ENCODE data around the gene MBD3.

MBD3 gene

GRCh38 chr19:1587872-1588271, 4.8 kb downstream of the MBD3 start:
- no peak for ATAC-seq

GRCh38 chr19:1585243-1585580, 7.5 kb downstream of the MBD3 start:
- no peak for ATAC-seq
- no peak for TF ChIP-seq ZFP30 (CRISPR knock-in tag; IDR thresholded peaks at IDR 0.05)
- no peak for TF ChIP-seq POU6F1 (CRISPR knock-in tag; IDR thresholded peaks at IDR 0.05; ENCODE audit: borderline replicate concordance, low read depth)
- no peak for TF ChIP-seq OSR1 (CRISPR knock-in tag; IDR thresholded peaks at IDR 0.05)
- no peak for TF ChIP-seq BACH2 (CRISPR knock-in tag; IDR thresholded peaks at IDR 0.05; ENCODE audit: borderline replicate concordance)
- no peak for TF ChIP-seq CSDC2 (CRISPR knock-in tag; IDR thresholded peaks at IDR 0.05)
- no peak for TF ChIP-seq ZNF8 (CRISPR knock-in tag; IDR thresholded peaks at IDR 0.05)
- TF ChIP-seq TSHZ2 (CRISPR knock-in tag; IDR thresholded peaks at IDR 0.05): no peak
- TF ChIP-seq SNAI2 (CRISPR knock-in tag; IDR thresholded peaks at IDR 0.05): no peak
- TF ChIP-seq ZFP3 (CRISPR knock-in tag; IDR thresholded peaks at IDR 0.05): no peak

More at GRCh38 chr19:1587872-1588271, 4.8 kb downstream of the MBD3 start:
- TF ChIP-seq RARB (CRISPR knock-in tag; IDR thresholded peaks at IDR 0.05) (no peak), ESRRG (CRISPR knock-in tag; IDR thresholded peaks at IDR 0.05) (no peak), OSR1 (CRISPR knock-in tag; IDR thresholded peaks at IDR 0.05) (no peak), SNAI2 (CRISPR knock-in tag; IDR thresholded peaks at IDR 0.05) (no peak), ZFP30 (CRISPR knock-in tag; IDR thresholded peaks at IDR 0.05) (no peak), ZC3H10 (CRISPR knock-in tag; IDR thresholded peaks at IDR 0.05) (no peak), CREB5 (CRISPR knock-in tag; IDR thresholded peaks at IDR 0.05; ENCODE audit: low read depth) (no peak), CSRNP3 (CRISPR knock-in tag; IDR thresholded peaks at IDR 0.05) (no peak)

- ATAC-seq: no peak
- TF ChIP-seq ISL1 (CRISPR knock-in tag; IDR thresholded peaks at IDR 0.05): no peak
- TF ChIP-seq ZNF565 (CRISPR knock-in tag; conservative IDR thresholded peaks at IDR 0.05; ENCODE audit: low read depth): no peak
- no peak for TF ChIP-seq PPARA (CRISPR knock-in tag; IDR thresholded peaks at IDR 0.05; ENCODE audit: borderline replicate concordance)
- TF ChIP-seq GLIS3 (CRISPR knock-in tag; IDR thresholded peaks at IDR 0.05): no peak
- no peak for TF ChIP-seq CSRNP3 (CRISPR knock-in tag; IDR thresholded peaks at IDR 0.05)
- no peak for TF ChIP-seq SNAI2 (CRISPR knock-in tag; IDR thresholded peaks at IDR 0.05)
- TF ChIP-seq TCF4 (CRISPR knock-in tag; IDR thresholded peaks at IDR 0.05; ENCODE audit: borderline replicate concordance): no peak
- no peak for TF ChIP-seq CSDC2 (CRISPR knock-in tag; IDR thresholded peaks at IDR 0.05)
- no peak for TF ChIP-seq POU6F1 (CRISPR knock-in tag; IDR thresholded peaks at IDR 0.05; ENCODE audit: borderline replicate concordance, low read depth)
- TF ChIP-seq BACH2 (CRISPR knock-in tag; IDR thresholded peaks at IDR 0.05; ENCODE audit: borderline replicate concordance): no peak
- TF ChIP-seq ZFP30 (CRISPR knock-in tag; IDR thresholded peaks at IDR 0.05): no peak
- no peak for TF ChIP-seq ZNF8 (CRISPR knock-in tag; IDR thresholded peaks at IDR 0.05)
Observed at GRCh38 chr19:1584500-1585242, 8.0 kb downstream of the MBD3 start.
